GM18861 (cell line): ENCODE results near the gene RASSF1.
"Not testable (repeated sequence)": the region's sequence is repeated elsewhere in the genome, so short reads cannot be mapped to it uniquely, and the experiment has no call there.

ENCODE experiments used
- ATAC-seq: cut with Tn5 transposase; IDR thresholded peaks from one replicate; pipeline ENCODE4 v1.9.1; 2021; ENCODE audit not compliant: unreplicated experiment

The RASSF1 gene

DNA sequence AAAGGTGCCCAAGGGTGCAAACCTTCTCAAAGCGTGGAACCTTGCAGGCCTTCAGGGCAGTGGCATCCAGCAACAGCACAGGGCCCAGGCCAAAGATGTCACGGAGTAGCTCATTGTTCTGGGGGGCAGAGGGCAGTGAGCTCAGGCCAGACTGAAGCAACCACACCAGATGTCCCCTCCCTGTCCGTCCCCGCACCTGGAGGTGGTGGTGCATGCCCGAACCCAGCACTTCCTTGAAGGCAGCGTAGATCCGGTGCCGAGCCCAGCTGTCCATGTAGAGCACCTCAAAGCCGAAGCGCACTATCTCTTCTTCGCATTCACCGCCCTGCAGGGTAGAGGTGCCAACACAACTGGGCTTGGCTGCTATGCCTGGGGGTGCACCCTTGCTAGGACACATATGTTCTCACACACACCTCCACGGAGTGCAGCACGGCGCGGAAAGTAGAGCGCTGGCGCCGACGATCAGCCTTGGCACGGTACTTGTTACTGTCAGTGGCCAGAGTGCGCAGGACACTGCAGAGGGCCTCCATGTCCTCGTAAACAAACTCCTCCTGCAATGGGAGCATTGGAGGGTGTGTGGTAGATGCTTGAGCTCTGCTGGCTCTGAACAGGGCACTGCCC lies 52.1 kb downstream of the RASSF1 start:
- ATAC-seq = no peak

DNA sequence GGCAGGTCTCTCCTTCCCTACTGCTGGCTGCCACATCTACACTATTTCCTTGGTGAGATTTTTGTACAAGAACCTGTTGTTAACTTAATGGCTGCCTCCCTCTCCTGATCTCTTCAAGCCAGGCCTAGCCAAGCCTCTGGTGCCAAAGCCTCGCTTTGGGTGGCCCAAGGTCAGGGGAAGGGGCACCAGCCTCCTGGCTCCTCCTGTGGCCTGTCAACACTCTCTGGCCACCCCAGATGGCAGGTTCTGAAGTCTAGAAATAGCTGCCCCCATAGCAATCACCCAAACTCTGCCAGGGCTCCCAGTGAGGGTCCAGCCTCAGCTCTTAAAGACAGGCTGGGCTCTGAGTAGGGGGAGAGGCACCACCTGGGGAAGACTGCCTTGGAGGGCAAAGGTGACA lies 53.4 kb downstream of the RASSF1 start:
- no peak for ATAC-seq

DNA sequence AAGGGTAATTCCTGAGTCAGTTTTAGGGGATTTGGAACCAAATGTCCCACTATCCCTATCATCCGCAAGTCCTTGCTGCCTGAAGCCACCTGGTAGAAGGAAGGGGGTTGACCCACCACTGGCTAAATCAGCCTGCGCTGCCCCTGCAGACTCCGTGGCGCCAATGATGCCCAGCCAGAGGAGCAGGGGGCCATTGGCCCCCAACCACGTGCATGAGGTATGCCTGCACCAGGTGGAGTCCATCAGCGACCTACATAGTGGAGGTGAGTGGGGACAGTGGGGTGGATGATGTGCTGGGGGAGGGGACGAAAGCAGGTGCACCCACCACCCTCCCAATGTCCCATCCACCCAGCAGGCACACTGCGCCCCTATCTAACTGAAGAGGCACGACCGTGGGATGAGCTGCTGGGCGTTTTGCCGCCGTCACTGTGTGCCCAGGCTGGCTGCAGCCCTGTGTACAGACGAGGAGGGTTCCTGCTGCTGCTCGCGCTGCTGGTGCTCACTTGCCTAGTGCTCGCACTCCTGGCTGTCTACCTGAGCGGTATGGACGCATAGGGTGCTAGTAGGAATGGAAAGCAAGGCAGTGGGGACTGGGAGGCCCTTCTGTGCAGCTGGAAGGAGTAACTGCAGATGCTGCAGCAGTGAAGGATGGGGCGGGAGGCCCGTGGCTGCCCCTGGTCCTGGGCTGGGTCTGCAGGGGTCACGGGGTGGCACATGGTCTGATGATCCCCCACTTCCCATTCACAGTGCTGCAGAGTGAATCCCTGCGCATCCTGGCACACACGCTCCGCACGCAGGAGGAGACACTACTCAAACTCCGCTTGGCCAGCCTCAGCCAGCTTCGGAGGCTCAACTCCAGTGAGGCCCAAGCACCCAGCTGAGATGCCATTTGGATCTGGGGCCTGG lies 54.1 kb downstream of the RASSF1 start:
- no peak for ATAC-seq

DNA sequence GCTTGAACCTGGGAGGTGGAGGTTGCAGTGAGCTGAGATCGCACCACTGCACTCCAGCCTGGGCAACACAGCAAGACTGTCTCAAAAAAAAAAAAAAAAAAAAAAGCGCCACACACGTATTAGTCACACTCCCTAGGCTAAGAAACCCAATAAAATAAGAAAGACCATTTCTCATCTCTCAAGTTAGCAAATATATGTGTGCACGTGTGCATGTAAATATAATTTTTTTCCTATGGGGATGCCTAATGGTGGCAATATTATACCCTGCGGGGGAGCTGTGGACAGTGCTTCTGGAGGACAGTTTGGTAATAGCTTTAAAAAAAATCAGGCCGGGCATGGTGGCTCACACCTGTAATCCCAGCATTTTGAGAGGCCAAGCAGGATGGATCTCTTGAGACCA lies 56.5 kb downstream of the RASSF1 start:
- ATAC-seq = not testable (repeated sequence)
